Activated CD8-positive, alpha-beta T cell treated with anti-CD3 and anti-CD28 coated beads for 36 hours (primary cell): Measurements from ENCODE around the gene TALDO1. TPM values are rescaled to one million over a fixed set of nuclear protein-coding genes. Genes with fewer than 3 reads are reported as not detected.
A peak's percentile ranks its signal among the peaks of the same experiment; 100 is the strongest.

ENCODE experiments used
- ATAC-seq: fragments of 200-7000 bp; cut with Tn5 transposase; one replicate; pipeline ENCODE4 v1.10.0; 2021; ENCODE audit warnings: mild to moderate bottlenecking, moderate library complexity
- CTCF ChIA-PET: fragments of 350-600 bp; sonication (Branson Sonifier 250); formaldehyde crosslinking; loops from one replicate; lab custom pipeline; 2021; ENCODE audit warnings: antibody characterized with exemption; lab: Charles Lee
- POLR2A ChIA-PET: fragments of 350-600 bp; sonication (Branson Sonifier 250); formaldehyde crosslinking; loops from one replicate; lab custom pipeline; 2021; ENCODE audit warnings: antibody characterized with exemption; lab: Charles Lee
- DNase-seq: peaks from one replicate; pipeline ENCODE4 v3.0.0-alpha.2; 2020
- H3K27ac Mint-ChIP-seq: one replicate; pipeline ENCODE4 v1.8.0; 2021; ENCODE audit warnings: mild to moderate bottlenecking, mixed read lengths
- H3K27me3 Mint-ChIP-seq: one replicate; pipeline ENCODE4 v1.8.0; 2021; ENCODE audit warnings: mixed read lengths
- H3K36me3 Mint-ChIP-seq: one replicate; pipeline ENCODE4 v1.8.0; 2021; ENCODE audit warnings: low read depth, mixed read lengths
- H3K4me1 Mint-ChIP-seq: one replicate; pipeline ENCODE4 v1.8.0; 2021; ENCODE audit warnings: low read depth, mixed read lengths
- H3K4me3 Mint-ChIP-seq: one replicate; pipeline ENCODE4 v1.8.0; 2021; ENCODE audit warnings: mild to moderate bottlenecking, moderate library complexity, mixed read lengths
- H3K9me3 Mint-ChIP-seq: one replicate; pipeline ENCODE4 v1.8.0; 2021; ENCODE audit warnings: mixed read lengths
- CTCF ChIP-seq: fragments of 200-600 bp; IDR thresholded peaks from one replicate; pipeline ENCODE4 v1.8.0; 2022; ENCODE audit warnings: antibody characterized with exemption, mild to moderate bottlenecking
- intact Hi-C: fragments of 100-400 bp; cut with micrococcal nuclease; formaldehyde crosslinking; loops from one replicate; pipeline ENCODE4 v1.10.0; 2022
- total RNA-seq, 2 experiments: library from RNA; stranded (reverse); gene quantifications; one replicate each; pipeline ENCODE4 v1.2.3, GENCODE V29; 2021

TALDO1 gene
- total RNA-seq, 2 experiments from 2014 or later = 234 to 241 TPM

GRCh38 chr11:763549-764321 is 16.5 kb downstream of the TALDO1 start:
- CTCF ChIA-PET = interaction anchor here (1.0 to 1.6 kb wide), 4 partner anchors 15 to 66 kb away, joined by 3 to 10 read pairs (median 4); no protein-coding TSS in a partner anchor
- H3K27ac Mint-ChIP-seq = no peak overlapping the region
- intact Hi-C loops = no loop called here

GRCh38 chr11:764322-765024 is 17.2 kb downstream of the TALDO1 start:
- POLR2A ChIA-PET = interaction anchor here (0.6 to 2.1 kb wide), 5 partner anchors 8 to 37 kb away, joined by 3 to 7 read pairs (median 4); no protein-coding TSS in a partner anchor
- H3K36me3 Mint-ChIP-seq = peaks cover 28% of the 10 kb centered on the region

More at GRCh38 chr11:763549-764321, 16.5 kb downstream of the TALDO1 start:
- POLR2A ChIA-PET = interaction anchor here (0.6 to 1.8 kb wide), 5 partner anchors 12 to 36 kb away, joined by 3 to 7 read pairs (median 4); partner anchors contain the start of gene TALDO1
- Mint-ChIP-seq H3K36me3 (peaks cover 28% of the 10 kb centered on the region), H3K9me3 (no peaks in the 10 kb centered on the region), H3K27me3 (no peaks in the 10 kb centered on the region), H3K4me1 (peaks cover 14% of the 10 kb centered on the region), H3K4me3 (no peak overlapping the region)
- DNase-seq (no peak), ATAC-seq (no peak)
- no peak for TF ChIP-seq CTCF

GRCh38 chr11:765025-765801 is 17.9 kb downstream of the TALDO1 start:
- Mint-ChIP-seq H3K4me3 (no peak overlapping the region), H3K4me1 (peaks cover 9% of the 10 kb centered on the region), H3K27me3 (no peaks in the 10 kb centered on the region), H3K9me3 (no peaks in the 10 kb centered on the region), H3K27ac (no peak overlapping the region), H3K36me3 (peaks cover 26% of the 10 kb centered on the region)
- ChIA-PET POLR2A (interaction anchor here (0.9 to 2.9 kb wide), 4 partner anchors 8 to 36 kb away, joined by 3 to 9 read pairs (median 4); no protein-coding TSS in a partner anchor), CTCF (interaction anchor here (1.0 to 1.6 kb wide), 8 partner anchors 8 to 68 kb away, joined by 3 to 10 read pairs (median 4); no protein-coding TSS in a partner anchor)
- ATAC-seq = peak; percentile 81
- peak; percentile 68 for TF ChIP-seq CTCF
- intact Hi-C loops = no loop called here
- peak; percentile 80 for DNase-seq

More at GRCh38 chr11:764322-765024, 17.2 kb downstream of the TALDO1 start:
- H3K9me3 Mint-ChIP-seq = no peaks in the 10 kb centered on the region
- ATAC-seq (no peak), DNase-seq (no peak)
- CTCF ChIA-PET = interaction anchor here (1.0 to 1.6 kb wide), 4 partner anchors 16 to 67 kb away, joined by 3 to 10 read pairs (median 4); no protein-coding TSS in a partner anchor
- TF ChIP-seq CTCF = no peak
- H3K4me1 Mint-ChIP-seq = peaks cover 14% of the 10 kb centered on the region
- intact Hi-C loops = no loop called here
- H3K27me3 Mint-ChIP-seq = no peaks in the 10 kb centered on the region
- no peak overlapping the region for H3K27ac Mint-ChIP-seq
- no peak overlapping the region for H3K4me3 Mint-ChIP-seq

- no peak overlapping the region for H3K27ac Mint-ChIP-seq
- ChIA-PET POLR2A (interaction anchor here (2.1 to 2.9 kb wide), 2 partner anchors 9 to 10 kb away, joined by 5 to 9 read pairs; no protein-coding TSS in a partner anchor), CTCF (interaction anchor here (1.0 to 1.5 kb wide), 6 partner anchors 8 to 40 kb away, joined by 3 to 7 read pairs (median 4); no protein-coding TSS in a partner anchor)
Observed at GRCh38 chr11:765802-766091, 18.5 kb downstream of the TALDO1 start.

More at GRCh38 chr11:765802-766091, 18.5 kb downstream of the TALDO1 start:
- DNase-seq = no peak
- Mint-ChIP-seq H3K4me3 (no peak overlapping the region), H3K36me3 (peaks cover 29% of the 10 kb centered on the region), H3K4me1 (peaks cover 8% of the 10 kb centered on the region), H3K27me3 (no peaks in the 10 kb centered on the region), H3K9me3 (no peaks in the 10 kb centered on the region)
- intact Hi-C loops = no loop called here
- ATAC-seq = no peak
- no peak for TF ChIP-seq CTCF
